NCI-H1092 (cell line): ENCODE results near the gene PUS1.
"Not testable (repeated sequence)": the region's sequence is repeated elsewhere in the genome, so short reads cannot be mapped to it uniquely, and the experiment has no call there.

Experiments
- DNase-seq: peaks from one replicate; lab custom pipeline; 2025; lab: John Stamatoyannopoulos, UW

PUS1 gene

GRCh38 chr12:131960590-131961325, 31.7 kb downstream of the PUS1 start:
- not testable (repeated sequence) for DNase-seq

DNA sequence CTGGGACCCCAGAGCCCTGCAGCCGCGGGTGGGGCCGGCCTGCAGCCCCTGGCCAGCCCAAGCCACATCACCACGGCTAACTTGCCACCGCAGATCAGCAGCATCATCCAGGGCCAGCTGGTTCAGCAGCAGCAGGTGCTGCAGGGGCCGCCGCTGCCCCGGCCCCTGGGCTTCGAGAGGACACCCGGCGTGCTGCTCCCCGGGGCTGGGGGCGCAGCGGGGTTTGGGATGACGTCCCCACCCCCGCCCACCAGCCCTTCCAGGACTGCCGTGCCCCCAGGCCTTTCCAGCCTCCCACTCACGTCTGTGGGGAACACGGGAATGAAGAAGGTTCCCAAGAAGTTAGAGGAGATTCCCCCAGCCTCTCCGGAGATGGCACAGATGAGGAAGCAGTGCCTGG, 32.3 kb downstream of the PUS1 start:
- DNase-seq = not testable (repeated sequence)

DNA sequence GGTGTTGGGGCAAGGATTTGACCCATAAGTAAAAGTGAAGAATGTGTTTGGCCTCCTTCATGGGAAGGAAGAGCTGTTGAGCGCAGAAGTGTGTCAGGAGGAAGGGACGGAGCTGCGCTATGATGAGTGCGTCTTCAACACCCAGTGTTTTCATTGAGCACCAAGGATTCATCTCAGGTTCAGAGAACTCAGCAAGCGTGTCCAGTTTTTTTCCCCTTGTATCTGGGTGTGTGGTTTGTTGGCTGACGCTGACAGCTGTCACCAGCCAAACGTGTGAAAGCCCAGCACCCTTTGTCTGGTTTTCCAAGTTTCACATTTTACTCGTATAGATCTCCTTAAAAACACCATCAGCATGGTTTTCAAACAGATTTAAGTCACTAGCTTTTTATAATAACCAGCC, 33.0 kb downstream of the PUS1 start:
- no peak for DNase-seq

DNA sequence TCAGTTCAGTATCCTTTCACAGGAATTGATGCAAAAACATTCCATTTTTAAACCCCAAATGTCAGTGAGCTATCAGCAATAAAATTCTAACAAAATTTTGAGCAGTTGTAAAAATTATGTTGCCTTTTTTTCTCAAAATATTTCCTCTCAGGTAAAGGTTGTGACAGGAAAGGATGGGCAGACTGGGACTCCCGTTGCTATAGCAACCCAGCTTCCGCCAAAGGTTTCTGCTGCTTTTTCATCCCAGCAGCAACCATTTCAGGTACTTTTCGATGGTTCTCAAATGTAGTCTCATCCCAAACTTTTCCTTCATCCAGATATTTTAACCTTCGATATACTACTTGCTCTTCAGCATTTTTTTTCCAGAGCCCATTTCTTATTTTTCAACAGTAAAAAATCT, 34.3 kb downstream of the PUS1 start:
- DNase-seq = no peak

GRCh38 chr12:131965073-131965472, 36.0 kb downstream of the PUS1 start:
- DNase-seq = no peak

- DNase-seq = no peak
Observed at GRCh38 chr12:131971226-131971625, 42.1 kb downstream of the PUS1 start.

- no peak for DNase-seq
Observed at GRCh38 chr12:131975228-131975627, 46.2 kb downstream of the PUS1 start.

DNA sequence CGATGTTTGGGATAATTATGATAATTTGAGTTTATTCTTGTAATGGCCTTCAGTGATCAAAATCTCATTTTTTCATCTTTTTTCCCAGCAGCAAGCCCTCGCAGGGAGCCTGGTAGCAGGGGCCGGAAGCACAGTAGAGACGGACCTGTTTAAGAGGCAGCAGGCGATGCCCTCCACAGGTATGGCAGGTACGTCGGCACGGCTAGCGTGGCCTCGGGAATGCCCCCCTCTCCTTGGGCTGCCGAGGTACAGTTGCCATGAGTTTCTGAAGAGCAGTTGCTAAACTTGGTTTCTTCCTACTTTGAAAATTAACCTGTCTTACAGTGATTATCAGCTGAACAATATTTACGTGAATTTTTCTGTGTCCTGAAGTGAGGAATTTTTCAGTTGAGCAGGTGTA, 50.5 kb downstream of the PUS1 start:
- no peak for DNase-seq

DNA sequence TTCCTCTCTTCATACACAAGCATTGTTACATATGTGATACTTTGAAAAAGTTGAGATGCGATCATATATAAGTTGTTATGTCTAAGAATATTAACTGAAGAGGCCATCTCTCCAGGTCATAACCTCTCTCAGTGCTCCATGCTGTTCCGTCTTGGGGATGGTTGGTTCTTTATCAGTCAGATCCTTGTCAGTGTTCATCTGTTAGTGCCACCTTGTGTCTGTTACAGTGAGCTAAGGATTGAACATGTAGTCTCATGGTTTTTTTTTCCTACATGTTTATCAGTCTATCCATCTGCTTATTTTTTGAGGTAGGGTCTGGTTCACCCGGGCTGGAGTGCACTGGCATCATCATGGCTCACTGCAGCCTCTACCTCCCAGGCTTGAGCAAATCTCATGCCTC, 51.2 kb downstream of the PUS1 start:
- DNase-seq = no peak

DNA sequence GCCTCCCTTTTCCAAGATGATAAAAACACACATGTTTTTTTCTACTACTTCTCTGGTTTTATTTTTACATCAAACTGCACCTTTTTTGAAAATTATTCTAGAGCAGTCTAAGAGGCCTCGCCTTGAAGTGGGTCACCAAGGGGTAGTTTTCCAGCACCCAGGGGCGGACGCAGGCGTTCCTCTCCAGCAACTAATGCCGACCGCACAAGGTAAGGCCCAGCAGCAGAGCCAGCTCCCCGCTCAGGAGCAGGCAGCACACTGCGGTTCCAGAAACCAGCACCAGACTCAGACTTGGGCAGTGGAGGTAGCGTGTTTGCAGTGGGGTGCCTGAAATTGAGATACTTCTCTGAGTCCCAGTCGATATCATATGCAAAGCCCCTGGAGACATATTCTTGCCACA, 52.3 kb downstream of the PUS1 start:
- DNase-seq = no peak

DNA sequence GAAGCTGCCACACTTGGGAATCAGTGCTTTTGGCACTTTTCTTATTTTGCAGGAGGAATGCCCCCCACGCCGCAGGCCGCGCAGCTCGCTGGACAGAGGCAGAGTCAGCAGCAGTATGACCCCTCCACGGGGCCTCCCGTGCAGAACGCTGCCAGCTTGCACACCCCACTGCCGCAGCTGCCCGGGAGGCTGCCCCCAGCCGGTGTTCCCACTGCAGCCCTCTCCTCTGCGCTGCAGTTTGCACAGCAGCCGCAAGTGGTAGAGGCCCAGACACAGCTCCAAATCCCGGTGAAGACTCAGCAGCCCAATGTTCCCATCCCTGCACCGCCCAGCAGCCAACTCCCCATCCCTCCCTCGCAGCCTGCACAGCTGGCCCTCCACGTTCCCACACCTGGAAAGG, 53.0 kb downstream of the PUS1 start:
- no peak for DNase-seq

DNA sequence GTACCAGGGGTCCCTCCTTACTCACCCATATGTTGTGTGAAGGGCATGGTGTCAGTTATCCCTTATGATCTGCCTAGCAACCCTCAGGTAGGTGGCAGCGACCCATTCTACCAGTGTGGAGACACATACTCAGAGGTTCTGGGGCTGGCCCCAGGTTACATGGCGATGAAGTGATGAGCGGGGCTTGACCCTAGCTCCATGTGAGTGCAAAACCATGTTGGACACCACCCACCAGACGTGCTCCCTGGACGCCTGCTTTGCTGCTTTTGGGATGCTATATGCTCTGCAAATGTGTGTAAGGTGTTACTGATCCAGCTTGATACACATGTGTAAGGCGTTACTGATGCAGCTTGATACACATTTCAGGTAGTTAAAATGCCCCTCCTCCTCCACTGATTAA, 54.0 kb downstream of the PUS1 start:
- DNase-seq = no peak

DNA sequence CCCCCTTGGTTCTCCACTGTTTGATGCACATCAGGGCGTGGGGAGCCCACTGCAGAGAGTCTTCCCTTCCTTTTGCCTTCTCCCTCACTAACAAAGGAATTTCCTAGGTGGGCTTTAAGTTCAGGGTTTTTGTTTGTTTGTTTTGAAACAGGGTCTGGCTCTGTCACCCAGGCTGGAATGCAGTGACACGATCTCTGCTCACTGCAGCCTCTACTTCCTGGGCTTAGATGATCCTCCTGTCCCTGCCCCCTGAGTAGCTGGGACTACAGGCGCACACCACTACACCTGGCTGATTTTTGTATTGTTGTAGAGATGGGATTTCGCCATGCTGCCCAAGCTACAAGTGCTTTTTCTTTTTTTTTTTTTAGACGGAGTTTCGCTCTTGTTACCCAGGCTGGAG, 54.5 kb downstream of the PUS1 start:
- no peak for DNase-seq

- DNase-seq = no peak
Observed at GRCh38 chr12:131984334-131984733, 55.3 kb downstream of the PUS1 start.

DNA sequence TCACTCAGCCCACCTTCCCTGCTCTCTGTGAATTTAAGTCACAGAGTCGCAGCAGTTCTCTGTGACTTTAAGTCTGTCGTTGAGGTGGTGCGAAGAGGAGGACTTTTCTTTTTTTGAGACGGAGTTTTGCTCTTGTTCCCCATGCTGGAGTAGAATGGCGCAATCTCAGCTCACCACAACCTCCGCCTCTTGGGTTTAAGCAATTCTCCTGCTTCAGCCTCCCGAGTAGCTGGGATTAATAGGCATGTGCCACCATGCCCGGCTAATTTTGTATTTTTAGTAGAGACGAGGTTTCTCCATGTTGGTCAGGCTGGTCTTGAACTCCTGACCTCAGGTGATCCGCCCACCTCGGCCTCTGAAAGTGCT, 56.4 kb downstream of the PUS1 start:
- not testable (repeated sequence) for DNase-seq

GRCh38 chr12:131986361-131986760, 57.3 kb downstream of the PUS1 start:
- no peak for DNase-seq

DNA sequence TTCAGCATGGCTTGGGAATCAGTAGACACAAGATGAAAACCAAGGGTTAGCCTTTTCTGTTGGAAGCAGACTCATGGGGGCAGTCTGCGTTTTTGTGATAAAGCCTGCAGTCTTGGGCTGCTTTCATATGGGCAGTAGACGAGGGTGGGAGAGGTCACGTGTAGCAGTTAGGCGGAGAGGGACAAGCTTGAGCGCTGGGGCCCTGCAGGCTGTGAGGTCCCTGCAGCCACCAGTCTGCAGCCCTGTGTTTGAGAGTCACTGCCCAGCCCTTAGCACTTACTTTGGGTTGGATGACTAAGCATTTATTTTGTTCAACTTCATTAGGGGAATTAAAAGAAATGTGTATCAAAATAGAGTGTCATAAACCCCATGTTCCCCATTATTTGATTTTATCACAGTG, 57.8 kb downstream of the PUS1 start:
- no peak for DNase-seq

- no peak for DNase-seq
Observed at GRCh38 chr12:131987552-131987951, 58.5 kb downstream of the PUS1 start.

DNA sequence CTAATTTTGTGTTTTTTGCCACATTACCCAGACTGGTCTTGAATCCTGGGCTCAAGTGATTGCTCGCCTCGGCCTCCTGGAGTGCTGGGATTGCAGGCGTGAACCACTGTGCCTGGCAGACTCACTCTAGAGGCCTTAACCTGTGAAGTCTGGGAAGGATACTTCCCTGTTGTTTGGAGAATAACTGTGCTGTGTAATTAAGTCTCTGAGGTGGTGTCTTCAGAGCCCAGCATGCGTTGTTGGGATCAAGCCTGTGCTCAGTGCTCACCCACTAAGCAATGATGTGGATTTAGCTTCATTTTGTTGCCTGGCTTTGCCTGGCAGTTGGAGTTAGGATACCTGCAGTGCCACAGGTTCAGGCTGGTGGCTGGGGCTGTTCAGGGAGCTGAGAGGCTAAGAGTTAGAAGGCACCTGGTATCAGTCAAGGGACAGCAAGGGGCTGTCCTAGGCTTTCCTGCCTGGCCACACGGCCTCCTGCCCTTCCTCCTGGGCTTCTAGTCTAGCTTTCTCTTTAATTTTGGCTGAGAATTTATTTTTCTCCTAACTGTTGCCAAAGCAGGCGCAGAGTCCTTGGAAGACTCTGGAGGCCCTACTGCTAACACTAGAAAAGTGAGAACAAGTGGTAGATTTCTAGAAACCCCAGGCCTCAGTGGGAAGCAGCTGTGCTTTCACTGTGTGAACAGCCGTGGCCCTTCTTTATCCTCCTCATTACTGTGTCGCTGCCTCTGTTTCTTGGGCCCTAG, 59.1 kb downstream of the PUS1 start:
- no peak for DNase-seq

GRCh38 chr12:131989021-131989420, 59.9 kb downstream of the PUS1 start:
- DNase-seq = no peak

DNA sequence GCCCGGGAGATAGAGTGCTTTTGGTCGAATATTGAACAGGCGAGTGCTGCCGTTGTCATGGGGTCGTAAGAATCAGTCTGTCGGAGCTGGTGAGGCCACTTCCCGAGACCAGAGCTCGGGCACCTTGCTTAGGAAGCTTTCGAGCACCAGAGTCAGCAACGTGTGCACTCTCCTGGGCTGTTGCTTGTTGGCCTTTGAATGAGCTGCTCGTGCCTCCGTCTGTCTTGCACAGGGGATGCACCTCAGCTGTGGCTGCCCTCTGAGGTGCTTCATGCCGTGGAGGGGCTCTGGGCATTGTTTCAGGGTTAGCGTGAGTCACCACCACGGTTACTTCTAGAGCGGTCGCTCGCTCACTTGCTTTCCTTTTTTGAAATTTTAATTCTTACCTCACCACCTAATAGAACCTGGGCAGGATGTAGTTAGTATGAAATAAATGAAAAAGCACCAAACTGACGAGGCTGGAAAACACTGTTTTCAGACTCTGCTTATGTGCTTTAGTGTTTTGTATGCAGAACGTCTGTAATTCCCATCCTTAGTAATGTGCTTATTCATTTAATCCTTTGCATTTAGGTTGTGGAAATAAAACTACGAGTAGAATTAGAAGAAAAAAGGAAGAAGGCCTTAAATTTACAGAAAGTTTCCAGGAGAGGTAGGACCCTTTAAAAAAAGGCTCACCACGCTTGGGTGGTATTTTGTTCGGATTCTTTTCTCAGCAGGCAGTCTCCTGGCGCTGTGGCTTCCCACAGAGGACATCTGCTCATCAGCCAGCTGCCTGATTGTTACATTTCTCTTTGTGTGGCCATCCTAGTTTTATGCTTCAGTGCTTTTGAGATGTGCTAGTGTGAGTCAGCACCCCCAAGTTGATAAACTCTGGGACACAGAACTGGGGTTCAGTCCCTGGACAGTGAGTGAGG, 61.2 kb downstream of the PUS1 start:
- no peak for DNase-seq

- DNase-seq = no peak
Observed at GRCh38 chr12:131990980-131991305, 61.9 kb downstream of the PUS1 start.
